ENCODE data around the gene RBM20.

- TF ChIP-seq CTCF (IDR thresholded peaks at IDR 0.05) (no peak), POLR2A (IDR thresholded peaks at IDR 0.05) (no peak)
These were observed 130.2 kb downstream of the RBM20 start for GRCh38 chr10:110774069-110775019.

Data from uterus (tissue), 2 donors.